ENCODE data around the gene PBX3.

PBX3 gene

DNA sequence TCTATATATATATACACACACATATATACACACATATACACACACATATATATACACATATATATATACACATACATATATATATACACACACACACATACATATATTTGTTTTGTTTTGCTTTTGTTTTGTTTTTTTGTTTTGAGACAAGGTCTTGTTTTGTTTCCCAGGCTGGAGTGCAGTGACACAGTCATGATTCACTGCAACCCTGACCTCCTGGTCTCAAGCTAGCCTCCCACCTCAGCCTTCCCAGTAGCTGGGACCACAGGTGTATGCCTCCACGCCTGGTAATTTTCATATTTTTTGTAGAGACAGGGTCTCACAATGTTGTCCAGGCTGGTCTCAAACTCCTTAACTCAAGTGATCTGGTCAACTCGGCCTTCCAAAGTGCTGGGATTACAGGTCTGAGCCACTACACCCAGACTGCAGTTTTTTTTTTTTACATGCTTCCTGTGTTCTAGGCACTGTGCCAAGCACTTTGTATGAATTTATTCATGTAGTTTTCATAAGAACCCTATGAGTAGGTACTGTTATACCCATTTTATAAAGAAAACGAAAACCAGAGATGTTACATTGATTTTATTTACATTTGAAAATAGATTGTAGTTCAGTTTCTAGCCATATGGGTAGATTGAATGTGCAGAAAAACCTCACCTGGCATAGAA is 120.7 kb downstream of the PBX3 start:
- TF ChIP-seq ZFX (IDR thresholded peaks at IDR 0.05), result no peak
- no peak for TF ChIP-seq CTCF (conservative IDR thresholded peaks at IDR 0.05)
- H3K27ac ChIP-seq, result no peak overlapping the region

GRCh38 chr9:125878164-125878631 is 131.0 kb downstream of the PBX3 start:
- TF ChIP-seq ZFX (IDR thresholded peaks at IDR 0.05) (no peak), CTCF (conservative IDR thresholded peaks at IDR 0.05) (no peak)
- H3K27ac ChIP-seq, result no peak overlapping the region

DNA sequence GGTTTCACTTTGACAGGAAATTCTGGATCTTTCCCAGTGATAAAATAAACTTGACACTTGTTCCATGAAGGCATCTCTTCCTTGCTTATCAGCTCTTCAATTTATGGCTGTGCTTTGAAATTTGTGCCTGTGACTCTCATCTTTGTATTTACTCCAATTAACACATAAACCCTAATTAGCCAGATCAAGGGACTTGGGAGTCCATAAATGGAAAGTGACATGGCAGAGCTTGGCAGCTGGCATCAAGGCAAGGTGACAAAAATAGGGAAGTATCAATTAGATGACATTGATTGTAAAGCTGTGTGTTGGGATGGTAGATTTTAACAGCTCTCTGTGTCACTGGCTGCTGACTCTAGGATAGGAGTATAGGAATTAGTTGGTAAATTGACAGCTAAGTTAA is 133.9 kb downstream of the PBX3 start:
- no peak overlapping the region for H3K27ac ChIP-seq
- TF ChIP-seq ZFX (IDR thresholded peaks at IDR 0.05) (no peak), CTCF (conservative IDR thresholded peaks at IDR 0.05) (no peak)

- H3K27ac ChIP-seq, result no peak overlapping the region
- TF ChIP-seq ZFX (IDR thresholded peaks at IDR 0.05), result no peak
- no peak for TF ChIP-seq CTCF (conservative IDR thresholded peaks at IDR 0.05)
Observed at GRCh38 chr9:125883565-125884217, 136.5 kb downstream of the PBX3 start.

DNA sequence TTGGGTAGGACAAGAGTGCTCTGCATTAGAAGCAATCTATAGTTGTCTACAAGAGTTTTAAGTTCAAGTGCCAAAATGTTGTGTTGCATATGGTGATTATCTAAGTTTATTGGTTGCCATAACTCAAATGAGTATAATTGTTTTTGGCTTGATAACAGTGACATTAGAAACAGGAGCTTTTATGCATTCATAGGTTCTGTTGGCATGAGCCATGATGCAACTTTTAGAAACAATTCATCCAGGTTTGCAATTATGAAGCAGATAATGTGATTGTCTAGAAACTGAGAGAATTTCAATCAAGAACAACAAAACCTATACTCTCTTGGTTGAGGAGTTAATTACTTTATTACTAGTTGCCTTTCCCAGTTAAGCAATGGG is 137.0 kb downstream of the PBX3 start:
- TF ChIP-seq ZFX (IDR thresholded peaks at IDR 0.05) (no peak), CTCF (conservative IDR thresholded peaks at IDR 0.05) (no peak)
- H3K27ac ChIP-seq, result no peak overlapping the region

DNA sequence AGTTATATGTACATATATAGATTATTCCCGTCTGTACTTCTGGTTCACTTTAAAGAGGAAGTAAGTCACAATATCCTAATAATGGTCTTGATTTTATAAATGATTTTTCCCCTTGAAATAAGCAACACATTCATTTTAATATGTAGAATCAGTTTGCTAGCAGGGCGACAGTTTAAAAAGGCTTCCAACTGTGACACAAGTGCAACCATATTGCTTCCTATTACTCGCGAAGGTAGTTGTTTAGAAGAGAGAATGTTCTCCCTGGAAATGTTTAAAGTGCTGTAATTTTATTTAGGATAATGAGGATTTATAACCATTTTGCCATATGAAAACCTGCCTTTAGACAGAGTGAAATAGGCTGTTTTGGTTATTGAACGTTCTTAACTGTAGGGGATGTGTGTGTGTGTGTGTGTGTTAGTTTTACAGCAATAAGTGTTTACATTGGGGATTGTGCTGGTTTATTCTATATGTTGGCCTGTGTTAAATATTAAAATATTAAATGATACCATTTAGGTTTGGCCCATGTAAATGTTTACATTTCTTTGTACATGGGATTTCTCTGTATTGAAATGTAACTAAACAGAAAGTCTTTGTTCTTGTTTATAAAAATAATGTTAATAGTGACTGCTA is 138.3 kb downstream of the PBX3 start:
- H3K27ac ChIP-seq, result no peak overlapping the region
- TF ChIP-seq CTCF (conservative IDR thresholded peaks at IDR 0.05) (no peak), ZFX (IDR thresholded peaks at IDR 0.05) (no peak)

DNA sequence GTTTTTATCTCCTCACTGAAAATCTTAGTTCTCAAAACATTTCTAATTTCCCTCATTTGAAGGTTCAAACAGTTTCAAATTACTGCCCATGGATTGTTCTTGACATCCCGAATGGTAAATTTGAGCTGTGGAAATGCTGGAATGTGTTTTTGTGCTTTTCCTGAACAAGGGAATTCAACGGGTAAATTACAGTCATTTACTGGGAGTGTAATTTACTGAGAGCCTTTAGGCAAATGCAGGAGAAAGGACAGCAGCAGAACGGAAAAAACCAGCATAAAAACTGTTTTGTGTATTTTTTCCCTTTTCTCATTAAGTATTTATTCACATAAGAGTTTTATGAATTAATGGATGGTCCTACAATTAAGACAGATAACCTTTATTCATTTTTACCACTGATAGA is 139.2 kb downstream of the PBX3 start:
- TF ChIP-seq CTCF (conservative IDR thresholded peaks at IDR 0.05), result no peak
- TF ChIP-seq ZFX (IDR thresholded peaks at IDR 0.05), result no peak

More for the DNA sequence above, 139.2 kb downstream of the PBX3 start:
- no peak overlapping the region for H3K27ac ChIP-seq

Measured in C4-2B (cell line).